Prostate gland (tissue), 2 donors: Measurements from ENCODE around the gene GIPC1.

Experiments
- POLR2A ChIP-seq: fragments of 450-650 bp; IDR thresholded peaks from one replicate; pipeline ENCODE4 v1.6.1; 2016; ENCODE audit warnings: antibody characterized with exemption, mild to moderate bottlenecking
- TF ChIP-seq, protein P1 (sequence below), 4 experiments: fragments of 200-600 bp in 2 of 4; fragments of 450-650 bp in 2 of 4; sonication (generic) in 2 of 4; IDR thresholded peaks; 1 replicate in 3 of 4; 2 replicates in 1 of 4; pipeline ENCODE4 v1.5.1; 2016 to 2019; ENCODE audit warnings: antibody characterized with exemption in 4 of 4, mild to moderate bottlenecking in 2 of 4, moderate library complexity in 2 of 4

GRCh38 chr19:14487370-14488125 lies 8.4 kb downstream of the GIPC1 start:
- TF ChIP-seq, protein P1, sequence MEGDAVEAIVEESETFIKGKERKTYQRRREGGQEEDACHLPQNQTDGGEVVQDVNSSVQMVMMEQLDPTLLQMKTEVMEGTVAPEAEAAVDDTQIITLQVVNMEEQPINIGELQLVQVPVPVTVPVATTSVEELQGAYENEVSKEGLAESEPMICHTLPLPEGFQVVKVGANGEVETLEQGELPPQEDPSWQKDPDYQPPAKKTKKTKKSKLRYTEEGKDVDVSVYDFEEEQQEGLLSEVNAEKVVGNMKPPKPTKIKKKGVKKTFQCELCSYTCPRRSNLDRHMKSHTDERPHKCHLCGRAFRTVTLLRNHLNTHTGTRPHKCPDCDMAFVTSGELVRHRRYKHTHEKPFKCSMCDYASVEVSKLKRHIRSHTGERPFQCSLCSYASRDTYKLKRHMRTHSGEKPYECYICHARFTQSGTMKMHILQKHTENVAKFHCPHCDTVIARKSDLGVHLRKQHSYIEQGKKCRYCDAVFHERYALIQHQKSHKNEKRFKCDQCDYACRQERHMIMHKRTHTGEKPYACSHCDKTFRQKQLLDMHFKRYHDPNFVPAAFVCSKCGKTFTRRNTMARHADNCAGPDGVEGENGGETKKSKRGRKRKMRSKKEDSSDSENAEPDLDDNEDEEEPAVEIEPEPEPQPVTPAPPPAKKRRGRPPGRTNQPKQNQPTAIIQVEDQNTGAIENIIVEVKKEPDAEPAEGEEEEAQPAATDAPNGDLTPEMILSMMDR (IDR thresholded peaks at IDR 0.05), result no peak
- TF ChIP-seq POLR2A, result no peak
